Measurements from ENCODE around the gene MLLT3. TPM values are rescaled to one million over a fixed set of nuclear protein-coding genes. Genes with fewer than 3 reads are reported as not detected.

The MLLT3 gene
- total and polyA plus RNA-seq, 2 of the 13 experiments (the other 11 are each of a cell fraction or from before 2014, with no cell fraction given), result 12.3 to 12.6 TPM

- TF ChIP-seq PBX3 (CRISPR knock-in tag; IDR thresholded peaks at IDR 0.05; ENCODE audit: borderline replicate concordance), result no peak
- TF ChIP-seq HNF4G (IDR thresholded peaks at IDR 0.05; ENCODE audit: borderline replicate concordance, low read depth, low read length), result no peak
- TF ChIP-seq HNF4G (CRISPR knock-in tag; IDR thresholded peaks at IDR 0.05; ENCODE audit: borderline replicate concordance, low read depth), result no peak
- no peak for TF ChIP-seq ZFP82 (CRISPR knock-in tag; IDR thresholded peaks at IDR 0.05; ENCODE audit: borderline replicate concordance)
- no peak for TF ChIP-seq ZNF772 (CRISPR knock-in tag; IDR thresholded peaks at IDR 0.05)
- no peak for TF ChIP-seq TCF12 (IDR thresholded peaks at IDR 0.05)
- TF ChIP-seq TCF12 (CRISPR knock-in tag; IDR thresholded peaks at IDR 0.05), result no peak
- no peak for TF ChIP-seq ZBTB34 (CRISPR knock-in tag; IDR thresholded peaks at IDR 0.05)
- TF ChIP-seq CSRNP1 (CRISPR knock-in tag; IDR thresholded peaks at IDR 0.05), result no peak
Measured at GRCh38 chr9:20664501-20664900, 42.2 kb upstream of the MLLT3 start (continued).

GRCh38 chr9:20663133-20663532, 40.8 kb upstream of the MLLT3 start:
- Histone ChIP-seq H3K79me2 (ENCODE audit: insufficient read depth, low read length) (no peaks in the 10 kb centered on the region), H3K27ac (ENCODE audit: extremely low read length, insufficient read depth, low read length) (no peak overlapping the region), H3K4me1 (ENCODE audit: insufficient read depth, low read length) (no peaks in the 10 kb centered on the region), H4K20me1 (ENCODE audit: insufficient read depth, low read length) (no peaks in the 10 kb centered on the region), H3K9ac (ENCODE audit: insufficient read depth, low read depth, low read length) (no peak overlapping the region), H3K9me3 (ENCODE audit: low read length) (no peaks in the 10 kb centered on the region), H3K27me3 (ENCODE audit: control insufficient read depth in 1 of 2, insufficient read depth in 2 of 2, low read length in 2 of 2) (no peaks in the 10 kb centered on the region), H2AFZ (ENCODE audit: low read length) (no peak overlapping the region), H3K4me2 (ENCODE audit: low read depth, low read length) (no peak overlapping the region), H3K4me3 (replicated peaks in 1 of 3; ENCODE audit: insufficient read depth in 1 of 3, low read depth in 2 of 3, low read length in 3 of 3) (no peak overlapping the region), H3K36me3 (replicated peaks in 1 of 2; ENCODE audit: control insufficient read depth in 1 of 2, insufficient read depth in 2 of 2, low read length in 2 of 2) (no peaks in the 10 kb centered on the region)
- in situ Hi-C loops (cut with HindIII; ENCODE audit: extremely low pct_ligation_motif_present, low pct_unique_long_range_greater_than_20kb) (no loop called here), intact Hi-C loops (cut with micrococcal nuclease; ENCODE audit: unreplicated experiment) (no loop called here)
- FAIRE-seq (no peak), DNase-seq (ENCODE audit: low spot score) (no peak), ATAC-seq (no peak)
- no TSS peak for BruUV-seq (replicated peaks)
- ChIA-PET POLR2A (no interaction called here), CTCF (ENCODE audit: low intra/inter-chr PET ratio, low total read pairs) (no interaction called here)
- 2% methylated on average over 2 of the region's 2 CpGs for WGBS (ENCODE audit: low lambda C conversion rate)
- no peak for TF ChIP-seq RFX1 (IDR thresholded peaks at IDR 0.05)
- TF ChIP-seq TBL1XR1 (IDR thresholded peaks at IDR 0.05; ENCODE audit: borderline replicate concordance, low read length, partially characterized antibody), result no peak
- TF ChIP-seq ZNF282 (IDR thresholded peaks at IDR 0.05; ENCODE audit: partially characterized antibody), result no peak
- TF ChIP-seq SNAPC2 (CRISPR knock-in tag; IDR thresholded peaks at IDR 0.05), result no peak
- TF ChIP-seq ZHX1 (CRISPR knock-in tag; IDR thresholded peaks at IDR 0.05; ENCODE audit: low read depth), result no peak
- no peak for TF ChIP-seq TSC22D2 (CRISPR knock-in tag; IDR thresholded peaks at IDR 0.05; ENCODE audit: borderline replicate concordance)
- no peak for TF ChIP-seq TAF15 (IDR thresholded peaks at IDR 0.05; ENCODE audit: low read depth, low read length, poor library complexity, severe bottlenecking)

Measured in HepG2 (cell line).